Testis (tissue), 2 donors: ENCODE data around the gene ZNF100.

ENCODE experiments used
- POLR2A ChIP-seq: fragments of 450-650 bp; IDR thresholded peaks from one replicate; pipeline ENCODE4 v1.6.1; 2017; ENCODE audit warnings: antibody characterized with exemption, mild to moderate bottlenecking, moderate library complexity
- TF ChIP-seq, protein P1 (sequence below), 3 experiments: fragments of 450-650 bp in 2 of 3; fragments of 200-600 bp in 1 of 3; sonication (generic) in 1 of 3; IDR thresholded peaks; one replicate each; pipeline ENCODE4 v1.5.1; 2016 to 2019; ENCODE audit warnings: antibody characterized with exemption in 3 of 3, mild to moderate bottlenecking in 2 of 3, moderate library complexity in 1 of 3

DNA sequence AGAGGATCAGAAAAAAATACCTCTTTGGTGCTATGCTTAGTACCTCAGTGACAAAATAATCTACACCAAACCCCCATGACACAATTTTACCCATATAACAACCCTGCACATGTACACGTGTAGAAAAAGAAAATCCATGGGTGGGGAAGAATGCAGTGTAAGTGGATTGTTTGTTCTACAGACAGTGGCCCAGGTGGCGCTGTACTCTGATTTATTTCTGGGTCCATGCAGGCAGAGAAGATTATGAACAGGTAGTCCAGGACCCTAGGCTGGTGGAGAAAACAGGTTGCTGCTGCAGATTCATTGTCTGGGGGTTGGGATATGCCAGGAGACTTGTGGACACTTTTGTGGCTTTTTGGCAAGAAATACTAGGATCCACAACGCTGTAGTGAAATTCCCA is 9.1 kb downstream of the ZNF100 start:
- TF ChIP-seq, protein P1, sequence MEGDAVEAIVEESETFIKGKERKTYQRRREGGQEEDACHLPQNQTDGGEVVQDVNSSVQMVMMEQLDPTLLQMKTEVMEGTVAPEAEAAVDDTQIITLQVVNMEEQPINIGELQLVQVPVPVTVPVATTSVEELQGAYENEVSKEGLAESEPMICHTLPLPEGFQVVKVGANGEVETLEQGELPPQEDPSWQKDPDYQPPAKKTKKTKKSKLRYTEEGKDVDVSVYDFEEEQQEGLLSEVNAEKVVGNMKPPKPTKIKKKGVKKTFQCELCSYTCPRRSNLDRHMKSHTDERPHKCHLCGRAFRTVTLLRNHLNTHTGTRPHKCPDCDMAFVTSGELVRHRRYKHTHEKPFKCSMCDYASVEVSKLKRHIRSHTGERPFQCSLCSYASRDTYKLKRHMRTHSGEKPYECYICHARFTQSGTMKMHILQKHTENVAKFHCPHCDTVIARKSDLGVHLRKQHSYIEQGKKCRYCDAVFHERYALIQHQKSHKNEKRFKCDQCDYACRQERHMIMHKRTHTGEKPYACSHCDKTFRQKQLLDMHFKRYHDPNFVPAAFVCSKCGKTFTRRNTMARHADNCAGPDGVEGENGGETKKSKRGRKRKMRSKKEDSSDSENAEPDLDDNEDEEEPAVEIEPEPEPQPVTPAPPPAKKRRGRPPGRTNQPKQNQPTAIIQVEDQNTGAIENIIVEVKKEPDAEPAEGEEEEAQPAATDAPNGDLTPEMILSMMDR (IDR thresholded peaks at IDR 0.05) = no peak
- no peak for TF ChIP-seq POLR2A
